Measurements from ENCODE around the gene HYAL4.

HYAL4 gene

DNA sequence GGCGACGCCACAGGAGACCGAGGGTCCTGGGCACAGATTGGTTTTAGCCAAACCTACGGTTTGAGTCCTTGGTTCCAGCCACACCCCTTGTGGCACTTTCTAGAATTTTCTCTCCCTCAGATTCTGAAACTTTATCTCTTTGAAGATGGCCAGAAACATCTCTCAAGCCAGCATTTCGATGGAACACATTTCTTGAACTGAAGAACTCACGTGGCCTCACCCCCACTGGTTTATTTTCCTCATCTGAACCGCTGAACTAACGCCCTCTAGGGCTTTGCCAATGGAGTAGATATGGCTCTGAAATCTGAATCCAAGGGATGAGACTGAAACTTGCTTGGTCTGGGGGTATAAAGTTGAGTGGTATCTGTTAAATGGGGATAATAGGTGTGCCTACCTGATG lies 73.3 kb downstream of the HYAL4 start:
- no peak for DNase-seq

DNA sequence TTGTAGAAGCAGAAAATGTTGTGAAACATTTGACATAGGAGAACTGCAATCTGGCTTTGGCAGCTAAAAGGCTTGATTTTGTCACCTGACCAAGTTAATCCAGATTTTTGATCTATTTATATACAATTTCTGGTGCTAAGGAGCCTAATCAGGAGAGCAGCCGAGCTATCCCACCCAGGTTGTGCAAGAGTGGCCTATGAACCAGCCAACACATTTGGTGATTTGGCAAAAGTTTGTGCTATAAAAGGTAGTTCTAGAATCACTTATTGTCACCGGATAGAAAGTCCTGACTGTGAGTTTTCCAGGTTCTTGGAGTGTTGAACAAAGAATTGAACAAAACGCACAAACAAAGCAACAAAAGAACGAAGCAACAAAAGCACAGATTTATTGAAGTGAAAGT lies 78.6 kb downstream of the HYAL4 start:
- no peak for DNase-seq

DNA sequence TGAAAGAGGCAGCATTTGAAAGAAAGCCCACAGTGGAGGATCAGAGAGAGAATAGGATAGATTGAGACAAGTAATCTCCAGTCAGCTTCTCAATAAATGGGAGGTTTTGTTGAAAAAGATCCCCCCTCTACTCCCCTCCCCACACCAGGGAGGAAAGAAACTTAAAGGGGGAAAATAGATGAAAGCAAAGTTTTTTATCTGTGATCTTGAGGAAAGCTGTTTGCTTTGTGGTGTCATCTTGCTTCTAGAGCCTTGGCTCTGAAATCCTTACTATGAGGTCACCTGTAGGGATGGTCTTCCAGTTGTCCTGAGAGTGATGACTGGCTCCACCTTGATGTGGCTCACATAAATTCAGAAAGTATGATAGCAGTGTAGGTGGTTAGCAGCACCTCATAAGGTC lies 80.0 kb downstream of the HYAL4 start, which contains the start of gene SPAM1:
TSS of gene SPAM1 (plus strand) at position 301 of the 400 bp plus-strand sequence. CDS start 28,330 bp downstream, outside the sequence.
- no peak for DNase-seq

Data from hippocampal formation (tissue), 2 donors.